Gastrocnemius medialis (tissue), 4 donors: ENCODE measurements around the gene RARB. TPM values are rescaled to one million over a fixed set of nuclear protein-coding genes. Genes with fewer than 3 reads are reported as not detected.

Experiments used
- ATAC-seq, 2 donors: fragments of 150-250 bp; one replicate each; pipeline ENCODE4 v1.9.1; 2016
- DNase-seq, 2 donors: peaks; one replicate each; pipeline ENCODE4 v3.0.0-alpha.2; 2019
- H3K27ac ChIP-seq, 4 donors: fragments of 200-600 bp; sonication (generic); 1 replicate in 1 of 4; 2 replicates in 3 of 4; pipeline ENCODE4 v1.5.1; 2016 to 2018; ENCODE audit warnings: mild to moderate bottlenecking in 2 of 4, moderate library complexity in 1 of 4
- H3K27me3 ChIP-seq, 3 donors: fragments of 200-600 bp; sonication (generic) in 2 of 3; 1 replicate in 1 of 3; 2 replicates in 2 of 3; pipeline versions ENCODE4 v1.5.1 to v1.6.0; 2016 to 2019; ENCODE audit warnings: mild to moderate bottlenecking in 1 of 3, moderate library complexity in 1 of 3
- H3K36me3 ChIP-seq, 2 donors: fragments of 200-600 bp; sonication (generic) in 1 of 2; one replicate each; pipeline ENCODE4 v1.5.1; 2017 to 2018
- H3K4me1 ChIP-seq, 2 donors: fragments of 200-600 bp; sonication (generic) in 1 of 2; one replicate each; pipeline ENCODE4 v1.5.1; 2016 to 2017; ENCODE audit warnings: mild to moderate bottlenecking in 2 of 2
- H3K4me3 ChIP-seq, 4 donors: fragments of 200-600 bp; sonication (generic) in 3 of 4; 1 replicate in 1 of 4; 2 replicates in 3 of 4; pipeline ENCODE4 v1.5.1; 2016 to 2019; ENCODE audit warnings: mild to moderate bottlenecking in 2 of 4
- H3K9me3 ChIP-seq, 3 donors: fragments of 200-600 bp; sonication (generic) in 2 of 3; 1 replicate in 1 of 3; 2 replicates in 2 of 3; pipeline ENCODE4 v1.5.1; 2016 to 2019
- CTCF ChIP-seq, 5 experiments: fragments of 450-650 bp in 3 of 5; fragments of 200-600 bp in 2 of 5; sonication (generic) in 2 of 5; IDR thresholded peaks in 4 of 5; conservative IDR thresholded peaks in 1 of 5; 1 replicate in 4 of 5; 2 replicates in 1 of 5; pipeline ENCODE4 v1.5.1; 2016 to 2019; ENCODE audit warnings: antibody characterized with exemption in 5 of 5, mild to moderate bottlenecking in 3 of 5, moderate library complexity in 3 of 5
- POLR2A ChIP-seq, 2 donors: fragments of 450-650 bp; IDR thresholded peaks; one replicate each; pipeline ENCODE4 v1.6.1; 2017; ENCODE audit warnings: antibody characterized with exemption in 2 of 2, mild to moderate bottlenecking in 2 of 2, moderate library complexity in 2 of 2
- in situ Hi-C, 4 donors: fragments of 200-750 bp; cut with MboI; loops; one replicate each; pipeline versions ENCODE4 v1.15.0 to v1.8.0; 2017; ENCODE audit warnings: low sequenced_read_pairs in 4 of 4
- intact Hi-C: fragments of 100-400 bp; cut with DNase I; formaldehyde crosslinking; loops from one replicate; pipeline ENCODE4 v1.15.1; 2023; ENCODE audit warnings: low total_unique reads
- total RNA-seq, 4 donors: library from RNA; depleted of rRNA; stranded (reverse); fragments of >200 nt; gene quantifications; one replicate each; pipeline versions ENCODE4 v1.1.0 to v1.2.3, GENCODE V29; 2016

The RARB gene
- total RNA-seq, 4 donors from 2014 or later = 1.2 to 3.0 (median 1.9) TPM

DNA sequence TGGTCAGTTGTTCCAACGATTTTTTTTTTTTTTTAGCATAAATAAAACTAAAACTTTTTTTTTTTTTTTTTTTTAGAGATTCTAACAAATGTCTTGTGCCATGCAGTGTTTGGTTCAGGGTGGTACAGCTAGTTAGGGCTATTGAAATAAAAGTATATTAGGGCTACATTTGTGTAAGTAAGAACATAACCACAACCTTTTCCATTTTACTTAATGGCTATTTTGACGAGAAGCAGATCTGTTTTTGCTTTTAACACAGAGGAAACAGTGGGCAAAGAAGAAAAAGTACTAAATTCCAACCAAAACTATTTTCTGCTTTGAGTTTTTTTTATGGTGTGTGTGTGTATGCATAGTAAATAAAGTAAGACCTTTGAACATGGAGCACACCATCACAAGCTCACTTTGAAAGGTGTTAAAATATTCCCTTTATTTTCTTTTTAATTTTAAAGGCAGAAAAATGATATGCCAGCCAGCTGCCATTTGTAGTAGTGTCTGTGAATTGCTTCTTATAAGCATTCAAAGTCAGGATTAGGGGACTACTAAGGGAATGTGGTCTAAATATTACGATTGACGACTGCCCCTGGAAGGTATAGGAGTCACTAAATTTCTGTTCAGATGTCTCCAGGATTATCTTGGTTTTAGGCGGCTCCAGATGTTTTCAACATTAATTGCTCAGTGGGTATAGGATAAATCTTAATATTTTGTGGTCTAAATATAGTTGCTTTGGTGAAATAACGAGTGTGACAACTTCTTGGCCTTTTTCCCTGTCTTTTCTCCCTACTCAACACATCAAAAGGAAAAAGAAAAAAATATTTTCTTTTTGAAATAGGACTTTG is 3.1 kb downstream of the RARB start:
- H3K27me3 ChIP-seq = no peaks in the 10 kb centered on the region
- H3K4me3 ChIP-seq = peak overlapping the region; percentile 64 to 83 (median 72)
- H3K36me3 ChIP-seq = no peaks in the 10 kb centered on the region
- no peaks in the 10 kb centered on the region for H3K9me3 ChIP-seq
- intact Hi-C loops (no loop called here), in situ Hi-C loops (loop anchor here in 3 of 4 donors (10.0 to 25.0 kb wide), 2 partner anchors 164 to 356 kb away; partner anchors contain the start of genes NGLY1 (in 1 of the 3) and OXSM (in 1 of the 3))
- H3K27ac ChIP-seq = peak overlapping the region; percentile 80 to 88 (median 82)
- peaks cover 20 to 30% of the 10 kb centered on the region in 2 donors for H3K4me1 ChIP-seq
- TF ChIP-seq CTCF (IDR thresholded peaks at IDR 0.05 in 4 of 5, conservative IDR thresholded peaks at IDR 0.05 in 1 of 5) = no peak
- ATAC-seq (no peak), DNase-seq (no peak)

GRCh38 chr3:25432176-25432720 is 4.2 kb downstream of the RARB start:
- in situ Hi-C loops (loop anchor here in 3 of 4 donors (10.0 to 25.0 kb wide), 2 partner anchors 163 to 355 kb away; partner anchors contain the start of genes NGLY1 (in 1 of the 3) and OXSM (in 1 of the 3)), intact Hi-C loops (no loop called here)
- no peak for DNase-seq
- TF ChIP-seq CTCF (IDR thresholded peaks at IDR 0.05 in 4 of 5, conservative IDR thresholded peaks at IDR 0.05 in 1 of 5) (no peak), POLR2A (IDR thresholded peaks at IDR 0.05) (no peak)
- Histone ChIP-seq H3K4me1 (peaks cover 20 to 30% of the 10 kb centered on the region in 2 donors), H3K4me3 (peak overlapping the region in 3 of 4 donors; percentile 67 to 83 (median 78)), H3K36me3 (no peaks in the 10 kb centered on the region), H3K27me3 (no peaks in the 10 kb centered on the region), H3K9me3 (no peaks in the 10 kb centered on the region), H3K27ac (peak overlapping the region; percentile 80 to 88 (median 82))
- ATAC-seq = no peak

DNA sequence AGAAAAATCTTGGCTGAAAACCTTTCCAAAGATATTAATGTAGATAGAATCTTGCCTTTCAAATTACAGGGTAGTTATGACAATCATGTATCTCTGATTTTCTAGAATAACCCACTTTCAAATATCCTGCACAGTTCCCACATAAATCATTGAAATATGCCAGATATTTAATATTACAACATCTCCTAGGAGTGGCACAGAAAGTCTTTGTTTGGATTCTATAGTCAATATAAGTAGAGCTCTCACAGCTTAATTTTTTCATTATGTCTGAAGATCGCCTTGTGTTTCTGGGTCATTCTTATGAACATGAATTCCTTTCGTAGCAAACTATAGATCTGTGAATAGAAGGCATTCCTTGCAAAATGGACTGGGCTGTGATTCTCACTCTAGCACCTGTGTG is 5.0 kb downstream of the RARB start:
- Histone ChIP-seq H3K4me3 (no peak overlapping the region), H3K4me1 (peaks cover 15 to 33% of the 10 kb centered on the region in 2 donors), H3K36me3 (no peaks in the 10 kb centered on the region), H3K9me3 (no peaks in the 10 kb centered on the region), H3K27me3 (no peaks in the 10 kb centered on the region), H3K27ac (peak overlapping the region; percentile 35 to 82 (median 48))
- TF ChIP-seq CTCF (IDR thresholded peaks at IDR 0.05 in 4 of 5, conservative IDR thresholded peaks at IDR 0.05 in 1 of 5) = no peak
- TF ChIP-seq POLR2A (IDR thresholded peaks at IDR 0.05) = no peak
- intact Hi-C loops (no loop called here), in situ Hi-C loops (loop anchor here in 3 of 4 donors (10.0 to 25.0 kb wide), 2 partner anchors 162 to 354 kb away; partner anchors contain the start of genes NGLY1 (in 1 of the 3) and OXSM (in 1 of the 3))
- ATAC-seq = no peak
- no peak for DNase-seq

DNA sequence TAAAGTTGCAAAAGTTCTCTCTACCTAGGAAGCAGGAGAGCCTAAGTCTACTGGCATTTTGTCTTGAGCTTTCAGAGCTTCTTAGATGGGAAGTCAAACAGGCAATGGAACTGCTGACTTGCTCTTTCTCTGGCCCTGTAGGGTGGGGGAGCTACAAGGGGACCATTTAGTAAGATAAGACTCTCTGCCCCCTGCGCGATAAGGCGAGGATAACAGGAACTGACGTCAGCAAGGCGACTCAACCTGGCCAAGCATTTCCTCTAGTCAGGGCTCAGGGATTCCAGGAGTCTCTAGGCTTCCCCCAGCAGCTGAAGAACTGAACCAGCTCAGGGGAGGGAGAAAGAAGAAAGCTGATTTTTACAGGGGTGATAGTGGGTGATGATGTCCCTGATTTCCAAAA is 5.8 kb downstream of the RARB start:
- in situ Hi-C loops = loop anchor here in 3 of 4 donors (10.0 to 25.0 kb wide), 2 partner anchors 161 to 353 kb away; partner anchors contain the start of genes NGLY1 (in 1 of the 3) and OXSM (in 1 of the 3)
- no peak for DNase-seq
- H3K9me3 ChIP-seq = no peaks in the 10 kb centered on the region

More for the DNA sequence above, 5.8 kb downstream of the RARB start:
- intact Hi-C loops = no loop called here
- peaks cover 13 to 39% of the 10 kb centered on the region in 2 donors for H3K4me1 ChIP-seq
- H3K27me3 ChIP-seq = no peaks in the 10 kb centered on the region
- peak in 1 of 2 donors; percentile 29 for ATAC-seq
- peak overlapping the region; percentile 22 to 50 (median 41) for H3K27ac ChIP-seq
- no peak overlapping the region for H3K4me3 ChIP-seq
- H3K36me3 ChIP-seq = no peaks in the 10 kb centered on the region
- TF ChIP-seq CTCF (IDR thresholded peaks at IDR 0.05 in 4 of 5, conservative IDR thresholded peaks at IDR 0.05 in 1 of 5) (no peak), POLR2A (IDR thresholded peaks at IDR 0.05) (no peak)
